Activated CD4-positive, alpha-beta T cell treated with anti-CD3 and anti-CD28 coated beads for 36 hours (primary cell): ENCODE data around the gene RPEL1. TPM values are rescaled to one million over a fixed set of nuclear protein-coding genes. Genes with fewer than 3 reads are reported as not detected.
"Not testable (repeated sequence)": the region's sequence is repeated elsewhere in the genome, so short reads cannot be mapped to it uniquely, and the experiment has no call there.

Experiments used
- ATAC-seq: fragments of 200-7000 bp; cut with Tn5 transposase; one replicate; pipeline ENCODE4 v1.10.0; 2021; ENCODE audit warnings: mild to moderate bottlenecking, moderate library complexity
- CTCF ChIA-PET: fragments of 350-600 bp; sonication (Branson Sonifier 250); formaldehyde crosslinking; loops from one replicate; lab custom pipeline; 2021; ENCODE audit warnings: antibody characterized with exemption; lab: Charles Lee
- POLR2A ChIA-PET: fragments of 350-600 bp; sonication (Branson Sonifier 250); formaldehyde crosslinking; loops from one replicate; lab custom pipeline; 2021; ENCODE audit warnings: antibody characterized with exemption, inconsistent platforms; lab: Charles Lee
- DNase-seq: peaks from one replicate; pipeline ENCODE4 v3.0.0-alpha.2; 2020
- H3K27ac Mint-ChIP-seq: one replicate; pipeline ENCODE4 v1.8.0; 2021; ENCODE audit warnings: mixed read lengths
- H3K27me3 Mint-ChIP-seq: one replicate; pipeline ENCODE4 v1.8.0; 2021; ENCODE audit warnings: mixed read lengths
- H3K36me3 Mint-ChIP-seq: one replicate; pipeline ENCODE4 v1.8.0; 2021; ENCODE audit warnings: low read depth, mixed read lengths
- H3K4me1 Mint-ChIP-seq: one replicate; pipeline ENCODE4 v1.8.0; 2021; ENCODE audit warnings: mixed read lengths
- H3K4me3 Mint-ChIP-seq: one replicate; pipeline ENCODE4 v1.8.0; 2021; ENCODE audit warnings: mild to moderate bottlenecking, moderate library complexity, mixed read lengths
- H3K9me3 Mint-ChIP-seq: one replicate; pipeline ENCODE4 v1.8.0; 2021; ENCODE audit warnings: low read depth, mixed read lengths
- intact Hi-C, 2 experiments: fragments of 100-400 bp; cut with DNase I in 1 of 2; cut with micrococcal nuclease in 1 of 2; formaldehyde crosslinking; loops; one replicate each; pipeline versions ENCODE4 v1.14.2 to v1.15.1; 2022 to 2024; cut with DNase I, micrococcal nuclease
- total RNA-seq, 2 experiments: library from RNA; stranded (reverse); gene quantifications; one replicate each; pipeline ENCODE4 v1.2.3, GENCODE V29; 2021

RPEL1 gene
- total RNA-seq, 2 experiments from 2014 or later = not detected

GRCh38 chr10:103207643-103208042 is 38.0 kb upstream of the RPEL1 start:
- intact Hi-C loops, H3K4me3 Mint-ChIP-seq, DNase-seq, H3K27me3 Mint-ChIP-seq, H3K27ac Mint-ChIP-seq, ATAC-seq, POLR2A ChIA-PET, H3K36me3 Mint-ChIP-seq, H3K9me3 Mint-ChIP-seq, CTCF ChIA-PET, H3K4me1 Mint-ChIP-seq: not testable (repeated sequence)

- ATAC-seq, H3K27ac Mint-ChIP-seq, intact Hi-C loops, H3K4me3 Mint-ChIP-seq, H3K27me3 Mint-ChIP-seq, CTCF ChIA-PET, H3K36me3 Mint-ChIP-seq, H3K9me3 Mint-ChIP-seq, H3K4me1 Mint-ChIP-seq, DNase-seq: not testable (repeated sequence)
- POLR2A ChIA-PET = interaction anchor here (0.6 kb wide), 1 partner anchor 346 kb away, joined by 5 read pairs; no protein-coding TSS in a partner anchor
These were observed 35.4 kb upstream of the RPEL1 start for GRCh38 chr10:103210262-103210661.

GRCh38 chr10:103215601-103216000 is 30.1 kb upstream of the RPEL1 start:
- intact Hi-C loops = no loop called here
- Mint-ChIP-seq H3K27ac (no peak overlapping the region), H3K27me3 (peaks cover 2% of the 10 kb centered on the region), H3K4me1 (no peaks in the 10 kb centered on the region), H3K36me3 (no peaks in the 10 kb centered on the region), H3K9me3 (no peaks in the 10 kb centered on the region), H3K4me3 (no peak overlapping the region)
- POLR2A ChIA-PET = no interaction called here
- no peak for ATAC-seq
- CTCF ChIA-PET = interaction anchor here (0.7 to 1.1 kb wide), 2 partner anchors 16 to 30 kb away, joined by 3 read pairs; no protein-coding TSS in a partner anchor
- no peak for DNase-seq

GRCh38 chr10:103216362-103216761 is 29.3 kb upstream of the RPEL1 start:
- H3K27me3 Mint-ChIP-seq, DNase-seq, POLR2A ChIA-PET, H3K4me1 Mint-ChIP-seq, H3K4me3 Mint-ChIP-seq, H3K27ac Mint-ChIP-seq, ATAC-seq, CTCF ChIA-PET, H3K9me3 Mint-ChIP-seq, H3K36me3 Mint-ChIP-seq, intact Hi-C loops: not testable (repeated sequence)

GRCh38 chr10:103224133-103224532 is 21.6 kb upstream of the RPEL1 start:
- DNase-seq = no peak
- Mint-ChIP-seq H3K27ac (no peak overlapping the region), H3K4me1 (no peaks in the 10 kb centered on the region), H3K9me3 (peaks cover 8% of the 10 kb centered on the region), H3K36me3 (no peaks in the 10 kb centered on the region), H3K27me3 (no peaks in the 10 kb centered on the region), H3K4me3 (no peak overlapping the region)
- CTCF ChIA-PET = interaction anchor here (0.7 kb wide), 1 partner anchor 1563 kb away, joined by 3 read pairs; no protein-coding TSS in a partner anchor
- intact Hi-C loops = no loop called here
- no peak for ATAC-seq
- POLR2A ChIA-PET = interaction anchor here (0.6 kb wide), 1 partner anchor 11 kb away, joined by 7 read pairs; no protein-coding TSS in a partner anchor

GRCh38 chr10:103224721-103225120 is 21.0 kb upstream of the RPEL1 start:
- H3K4me1 Mint-ChIP-seq, H3K27ac Mint-ChIP-seq, H3K36me3 Mint-ChIP-seq, DNase-seq, H3K4me3 Mint-ChIP-seq, CTCF ChIA-PET, intact Hi-C loops, ATAC-seq, POLR2A ChIA-PET, H3K27me3 Mint-ChIP-seq, H3K9me3 Mint-ChIP-seq: not testable (repeated sequence)

GRCh38 chr10:103225939-103226338 is 19.7 kb upstream of the RPEL1 start:
- ChIA-PET POLR2A (no interaction called here), CTCF (interaction anchor here (1.6 kb wide), 1 partner anchor 19 kb away, joined by 7 read pairs; no protein-coding TSS in a partner anchor)
- no peak for DNase-seq
- no peak overlapping the region for H3K4me3 Mint-ChIP-seq
- intact Hi-C loops = no loop called here
- H3K27ac Mint-ChIP-seq = no peak overlapping the region
- ATAC-seq = no peak
- no peaks in the 10 kb centered on the region for H3K36me3 Mint-ChIP-seq
- no peaks in the 10 kb centered on the region for H3K4me1 Mint-ChIP-seq
- H3K9me3 Mint-ChIP-seq = peaks cover 8% of the 10 kb centered on the region
- no peaks in the 10 kb centered on the region for H3K27me3 Mint-ChIP-seq

- Mint-ChIP-seq H3K4me3 (no peak overlapping the region), H3K4me1 (no peaks in the 10 kb centered on the region), H3K36me3 (no peaks in the 10 kb centered on the region), H3K27ac (no peak overlapping the region), H3K9me3 (peaks cover 8% of the 10 kb centered on the region), H3K27me3 (peaks cover 1% of the 10 kb centered on the region)
- ChIA-PET CTCF (interaction anchor here (0.6 to 1.8 kb wide), 4 partner anchors 10 to 36 kb away, joined by 3 to 7 read pairs (median 4); no protein-coding TSS in a partner anchor), POLR2A (no interaction called here)
- intact Hi-C loops = no loop called here
- no peak for ATAC-seq
- no peak for DNase-seq
These were observed 18.3 kb upstream of the RPEL1 start for GRCh38 chr10:103227416-103227815.

GRCh38 chr10:103231047-103231551 is 14.6 kb upstream of the RPEL1 start:
- no peak for DNase-seq
- Mint-ChIP-seq H3K36me3 (no peaks in the 10 kb centered on the region), H3K9me3 (no peaks in the 10 kb centered on the region), H3K4me1 (no peaks in the 10 kb centered on the region), H3K4me3 (no peak overlapping the region), H3K27ac (no peak overlapping the region), H3K27me3 (peaks cover 1% of the 10 kb centered on the region)
- CTCF ChIA-PET = interaction anchor here (0.7 to 1.9 kb wide), 5 partner anchors 13 to 396 kb away, joined by 3 to 8 read pairs (median 3); partner anchors contain the start of gene INA
- intact Hi-C loops = no loop called here
- POLR2A ChIA-PET = no interaction called here
- ATAC-seq = no peak

GRCh38 chr10:103232131-103232673 is 13.5 kb upstream of the RPEL1 start:
- H3K27me3 Mint-ChIP-seq = peaks cover 1% of the 10 kb centered on the region
- no peak overlapping the region for H3K4me3 Mint-ChIP-seq
- ChIA-PET CTCF (interaction anchor here (0.7 to 1.9 kb wide), 4 partner anchors 12 to 331 kb away, joined by 3 to 8 read pairs (median 3); partner anchors contain the start of gene INA), POLR2A (no interaction called here)
- no peaks in the 10 kb centered on the region for H3K36me3 Mint-ChIP-seq
- no peaks in the 10 kb centered on the region for H3K9me3 Mint-ChIP-seq
- no peak for DNase-seq
- intact Hi-C loops = no loop called here
- no peaks in the 10 kb centered on the region for H3K4me1 Mint-ChIP-seq
- no peak for ATAC-seq
- no peak overlapping the region for H3K27ac Mint-ChIP-seq

GRCh38 chr10:103232772-103233488 is 12.8 kb upstream of the RPEL1 start:
- Mint-ChIP-seq H3K9me3 (no peaks in the 10 kb centered on the region), H3K4me3 (no peak overlapping the region), H3K36me3 (no peaks in the 10 kb centered on the region), H3K27me3 (peaks cover 1% of the 10 kb centered on the region), H3K4me1 (no peaks in the 10 kb centered on the region), H3K27ac (no peak overlapping the region)
- intact Hi-C loops = no loop called here
- ChIA-PET POLR2A (no interaction called here), CTCF (interaction anchor here (1.4 kb wide), 1 partner anchor 12 kb away, joined by 5 read pairs; no protein-coding TSS in a partner anchor)
- ATAC-seq (no peak), DNase-seq (no peak)
